Tibial artery (tissue), 4 donors: ENCODE data around the gene TMEM184C.

Source experiments
- DNase-seq, 2 donors: peaks; one replicate each; pipeline ENCODE4 v3.0.0-alpha.2; 2019
- H3K27ac ChIP-seq, 2 donors: fragments of 200-600 bp; sonication (generic) in 1 of 2; 1 replicate in 1 of 2; 2 replicates in 1 of 2; pipeline ENCODE4 v1.5.1; 2018 to 2019; ENCODE audit warnings: mild to moderate bottlenecking in 1 of 2
- H3K27me3 ChIP-seq, 2 donors: fragments of 200-600 bp; sonication (generic) in 1 of 2; one replicate each; pipeline versions ENCODE4 v1.5.1 to v1.6.0; 2016 to 2019
- H3K36me3 ChIP-seq, 3 donors: fragments of 200-600 bp; sonication (generic) in 2 of 3; one replicate each; pipeline ENCODE4 v1.5.1; 2016 to 2019; ENCODE audit warnings: mild to moderate bottlenecking in 2 of 3
- H3K4me1 ChIP-seq, 4 donors: fragments of 200-600 bp; sonication (generic) in 2 of 4; 1 replicate in 3 of 4; 2 replicates in 1 of 4; pipeline ENCODE4 v1.5.1; 2016 to 2019
- H3K4me3 ChIP-seq, 2 donors: fragments of 200-600 bp; sonication (generic) in 1 of 2; 1 replicate in 1 of 2; 2 replicates in 1 of 2; pipeline ENCODE4 v1.5.1; 2018 to 2019; ENCODE audit warnings: mild to moderate bottlenecking in 2 of 2
- H3K9me3 ChIP-seq, 3 donors: fragments of 200-600 bp; sonication (generic) in 1 of 3; one replicate each; pipeline ENCODE4 v1.5.1; 2016 to 2019
- intact Hi-C: fragments of 100-400 bp; cut with DNase I; formaldehyde crosslinking; loops from one replicate; pipeline ENCODE4 v1.15.0; 2023; ENCODE audit warnings: low total_unique reads
- TF ChIP-seq, protein P1 (sequence below), 2 experiments: fragments of 200-600 bp in 1 of 2; fragments of 450-650 bp in 1 of 2; IDR thresholded peaks; one replicate each; pipeline ENCODE4 v1.5.1; 2017 to 2019; ENCODE audit warnings: antibody characterized with exemption in 2 of 2, mild to moderate bottlenecking in 1 of 2, moderate library complexity in 1 of 2

TMEM184C gene

DNA sequence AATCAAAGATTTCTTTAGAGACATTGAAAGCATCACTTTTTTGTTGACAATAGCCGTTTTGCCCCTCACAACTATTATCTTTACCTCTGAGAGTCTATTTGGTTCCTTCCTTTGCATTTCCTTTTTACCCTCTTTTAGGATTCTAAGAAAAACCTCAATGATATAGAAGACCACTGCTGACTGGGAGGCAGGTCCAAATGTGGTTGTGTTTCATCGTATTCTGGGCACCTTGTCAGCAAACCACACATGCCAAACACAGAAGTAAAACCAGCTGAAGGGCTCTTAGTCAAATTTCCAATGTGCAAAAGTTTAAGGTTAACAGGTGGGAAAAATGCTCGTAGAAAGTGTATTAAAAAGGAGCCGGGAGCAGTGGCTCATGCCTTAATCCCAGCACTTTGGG, 71.9 kb downstream of the TMEM184C start:
- no peak for DNase-seq
- intact Hi-C loops: no loop called here
- H3K27me3 ChIP-seq: peaks cover 0 to 4% of the 10 kb centered on the region in 2 donors

GRCh38 chr4:147691820-147692219, 74.6 kb downstream of the TMEM184C start:
- Histone ChIP-seq H3K27ac (no peak overlapping the region), H3K4me1 (no peaks in the 10 kb centered on the region), H3K27me3 (peaks cover 0 to 4% of the 10 kb centered on the region in 2 donors), H3K9me3 (no peaks in the 10 kb centered on the region), H3K36me3 (no peaks in the 10 kb centered on the region), H3K4me3 (no peak overlapping the region)
- DNase-seq: no peak
- intact Hi-C loops: no loop called here
- TF ChIP-seq, protein P1, sequence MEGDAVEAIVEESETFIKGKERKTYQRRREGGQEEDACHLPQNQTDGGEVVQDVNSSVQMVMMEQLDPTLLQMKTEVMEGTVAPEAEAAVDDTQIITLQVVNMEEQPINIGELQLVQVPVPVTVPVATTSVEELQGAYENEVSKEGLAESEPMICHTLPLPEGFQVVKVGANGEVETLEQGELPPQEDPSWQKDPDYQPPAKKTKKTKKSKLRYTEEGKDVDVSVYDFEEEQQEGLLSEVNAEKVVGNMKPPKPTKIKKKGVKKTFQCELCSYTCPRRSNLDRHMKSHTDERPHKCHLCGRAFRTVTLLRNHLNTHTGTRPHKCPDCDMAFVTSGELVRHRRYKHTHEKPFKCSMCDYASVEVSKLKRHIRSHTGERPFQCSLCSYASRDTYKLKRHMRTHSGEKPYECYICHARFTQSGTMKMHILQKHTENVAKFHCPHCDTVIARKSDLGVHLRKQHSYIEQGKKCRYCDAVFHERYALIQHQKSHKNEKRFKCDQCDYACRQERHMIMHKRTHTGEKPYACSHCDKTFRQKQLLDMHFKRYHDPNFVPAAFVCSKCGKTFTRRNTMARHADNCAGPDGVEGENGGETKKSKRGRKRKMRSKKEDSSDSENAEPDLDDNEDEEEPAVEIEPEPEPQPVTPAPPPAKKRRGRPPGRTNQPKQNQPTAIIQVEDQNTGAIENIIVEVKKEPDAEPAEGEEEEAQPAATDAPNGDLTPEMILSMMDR (IDR thresholded peaks at IDR 0.05): no peak

More for the DNA sequence above, 71.9 kb downstream of the TMEM184C start:
- H3K36me3 ChIP-seq: no peaks in the 10 kb centered on the region
- H3K4me3 ChIP-seq: no peak overlapping the region
- TF ChIP-seq, protein P1 (IDR thresholded peaks at IDR 0.05): no peak
- no peak overlapping the region for H3K27ac ChIP-seq
- no peaks in the 10 kb centered on the region for H3K9me3 ChIP-seq
- H3K4me1 ChIP-seq: no peaks in the 10 kb centered on the region

GRCh38 chr4:147693218-147693617, 76.0 kb downstream of the TMEM184C start:
- no peak for DNase-seq
- no peak overlapping the region for H3K27ac ChIP-seq
- TF ChIP-seq, protein P1 (IDR thresholded peaks at IDR 0.05): no peak
- no peaks in the 10 kb centered on the region for H3K36me3 ChIP-seq
- H3K4me3 ChIP-seq: no peak overlapping the region
- H3K4me1 ChIP-seq: no peaks in the 10 kb centered on the region
- intact Hi-C loops: no loop called here
- no peaks in the 10 kb centered on the region for H3K9me3 ChIP-seq
- peaks cover 0 to 4% of the 10 kb centered on the region in 2 donors for H3K27me3 ChIP-seq

GRCh38 chr4:147696866-147697265, 79.7 kb downstream of the TMEM184C start:
- DNase-seq: no peak
- Histone ChIP-seq H3K36me3 (no peaks in the 10 kb centered on the region), H3K4me3 (no peak overlapping the region), H3K27ac (no peak overlapping the region), H3K27me3 (no peaks in the 10 kb centered on the region), H3K9me3 (peaks cover 0 to 8% (median 0%) of the 10 kb centered on the region in 3 donors), H3K4me1 (no peaks in the 10 kb centered on the region)
- intact Hi-C loops: no loop called here
- TF ChIP-seq, protein P1 (IDR thresholded peaks at IDR 0.05): no peak

GRCh38 chr4:147704846-147705245, 87.6 kb downstream of the TMEM184C start:
- Histone ChIP-seq H3K4me1 (peaks cover 0 to 8% (median 0%) of the 10 kb centered on the region in 4 donors), H3K36me3 (no peaks in the 10 kb centered on the region), H3K9me3 (peaks cover 0 to 4% (median 0%) of the 10 kb centered on the region in 3 donors), H3K4me3 (no peak overlapping the region), H3K27me3 (no peaks in the 10 kb centered on the region), H3K27ac (no peak overlapping the region)
- intact Hi-C loops: no loop called here
- TF ChIP-seq, protein P1 (IDR thresholded peaks at IDR 0.05): no peak
- no peak for DNase-seq
